ENCODE results near the gene EPHA7. TPM values are rescaled to one million over a fixed set of nuclear protein-coding genes. Genes with fewer than 3 reads are reported as not detected.

The EPHA7 gene
- total RNA-seq, 1 donor from 2014 or later: not detected

- Mint-ChIP-seq H3K36me3 (ENCODE audit: low read depth) (no peaks in the 10 kb centered on the region), H3K27ac (no peak overlapping the region), H3K4me1 (no peaks in the 10 kb centered on the region), H3K4me3 (no peak overlapping the region), H3K27me3 (no peaks in the 10 kb centered on the region), H3K9me3 (no peaks in the 10 kb centered on the region)
- no peak for DNase-seq
- intact Hi-C loops (cut with micrococcal nuclease): no loop called here
Measured at GRCh38 chr6:93369586-93370134, 49.7 kb downstream of the EPHA7 start.

- H3K4me3 Mint-ChIP-seq: no peak overlapping the region
- H3K27ac Mint-ChIP-seq: no peak overlapping the region
- no peaks in the 10 kb centered on the region for H3K9me3 Mint-ChIP-seq
- no peaks in the 10 kb centered on the region for H3K4me1 Mint-ChIP-seq
- H3K36me3 Mint-ChIP-seq (ENCODE audit: low read depth): no peaks in the 10 kb centered on the region
- H3K27me3 Mint-ChIP-seq: no peaks in the 10 kb centered on the region
- no peak for DNase-seq
- intact Hi-C loops (cut with micrococcal nuclease): no loop called here
Measured at GRCh38 chr6:93366506-93366905, 52.9 kb downstream of the EPHA7 start.

DNA sequence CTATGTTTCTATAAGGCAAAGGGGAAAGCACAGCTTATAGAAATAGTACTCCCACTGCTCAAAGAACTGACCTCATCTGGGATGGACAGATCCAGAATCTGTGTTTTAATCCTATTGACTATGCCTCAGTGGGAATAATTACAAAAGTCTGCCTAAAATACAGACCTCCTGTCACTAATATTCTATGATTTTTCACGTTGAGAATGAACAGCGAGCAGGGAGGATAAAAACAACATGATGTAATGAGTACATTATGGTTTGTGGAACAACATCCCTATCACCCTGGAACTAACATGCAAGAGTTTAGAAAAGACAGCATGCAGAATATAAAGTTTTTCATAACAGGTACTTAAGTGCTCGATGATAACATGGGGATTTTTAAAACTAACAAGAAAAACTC lies 53.9 kb downstream of the EPHA7 start:
- Mint-ChIP-seq H3K4me3 (no peak overlapping the region), H3K9me3 (no peaks in the 10 kb centered on the region), H3K36me3 (ENCODE audit: low read depth) (no peaks in the 10 kb centered on the region), H3K4me1 (no peaks in the 10 kb centered on the region), H3K27me3 (no peaks in the 10 kb centered on the region), H3K27ac (no peak overlapping the region)
- no peak for DNase-seq
- intact Hi-C loops (cut with micrococcal nuclease): no loop called here

DNA sequence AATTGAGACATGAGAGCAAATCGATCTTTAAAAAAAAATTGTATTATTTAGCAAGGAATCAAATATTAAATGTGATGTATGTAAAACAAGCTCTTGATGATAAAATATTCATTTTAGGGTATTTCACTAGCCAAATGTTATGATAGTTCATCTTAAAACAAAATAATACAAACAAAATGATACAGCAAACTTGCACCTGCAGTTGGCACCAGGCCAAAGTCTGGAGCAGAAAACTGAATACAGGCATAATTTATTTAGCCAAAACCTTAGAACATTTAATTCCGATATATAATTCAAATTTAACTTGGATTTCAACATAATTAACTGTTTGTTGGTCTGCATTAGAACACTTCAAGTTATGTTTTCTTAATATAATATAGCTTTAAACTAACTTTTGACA lies 60.9 kb downstream of the EPHA7 start:
- no peaks in the 10 kb centered on the region for H3K4me1 Mint-ChIP-seq
- DNase-seq: no peak
- no peak overlapping the region for H3K27ac Mint-ChIP-seq
- H3K4me3 Mint-ChIP-seq: no peak overlapping the region
- H3K36me3 Mint-ChIP-seq (ENCODE audit: low read depth): no peaks in the 10 kb centered on the region
- H3K9me3 Mint-ChIP-seq: no peaks in the 10 kb centered on the region
- H3K27me3 Mint-ChIP-seq: no peaks in the 10 kb centered on the region
- intact Hi-C loops (cut with micrococcal nuclease): no loop called here

DNA sequence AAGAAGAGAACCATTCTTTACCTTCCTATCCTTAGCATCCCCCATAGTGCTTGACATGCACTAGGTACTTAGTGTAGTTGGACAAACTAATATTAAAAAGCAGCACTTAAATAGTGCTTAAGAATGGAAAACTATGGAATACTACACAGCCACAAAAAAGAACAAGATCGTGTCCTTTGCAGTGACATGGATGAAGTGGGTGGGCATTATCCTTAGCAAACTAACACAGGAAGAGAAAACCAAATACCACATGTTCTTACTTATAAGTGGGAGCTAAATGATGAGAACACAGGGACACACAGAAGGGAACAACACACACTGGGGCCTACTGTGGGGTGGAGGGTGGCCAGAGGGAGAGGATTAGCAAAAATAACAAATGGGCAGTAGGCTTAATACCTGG lies 66.8 kb downstream of the EPHA7 start:
- H3K4me3 Mint-ChIP-seq: no peak overlapping the region
- H3K4me1 Mint-ChIP-seq: no peaks in the 10 kb centered on the region
- no peak for DNase-seq
- no peak overlapping the region for H3K27ac Mint-ChIP-seq
- H3K9me3 Mint-ChIP-seq: no peaks in the 10 kb centered on the region
- intact Hi-C loops (cut with micrococcal nuclease): no loop called here
- no peaks in the 10 kb centered on the region for H3K36me3 Mint-ChIP-seq (ENCODE audit: low read depth)
- no peaks in the 10 kb centered on the region for H3K27me3 Mint-ChIP-seq

GRCh38 chr6:93351222-93351621 lies 68.1 kb downstream of the EPHA7 start:
- H3K4me3 Mint-ChIP-seq: no peak overlapping the region
- H3K9me3 Mint-ChIP-seq: no peaks in the 10 kb centered on the region
- intact Hi-C loops (cut with micrococcal nuclease): no loop called here
- DNase-seq: no peak
- H3K27me3 Mint-ChIP-seq: no peaks in the 10 kb centered on the region
- H3K27ac Mint-ChIP-seq: no peak overlapping the region
- H3K36me3 Mint-ChIP-seq (ENCODE audit: low read depth): no peaks in the 10 kb centered on the region
- H3K4me1 Mint-ChIP-seq: no peaks in the 10 kb centered on the region

DNA sequence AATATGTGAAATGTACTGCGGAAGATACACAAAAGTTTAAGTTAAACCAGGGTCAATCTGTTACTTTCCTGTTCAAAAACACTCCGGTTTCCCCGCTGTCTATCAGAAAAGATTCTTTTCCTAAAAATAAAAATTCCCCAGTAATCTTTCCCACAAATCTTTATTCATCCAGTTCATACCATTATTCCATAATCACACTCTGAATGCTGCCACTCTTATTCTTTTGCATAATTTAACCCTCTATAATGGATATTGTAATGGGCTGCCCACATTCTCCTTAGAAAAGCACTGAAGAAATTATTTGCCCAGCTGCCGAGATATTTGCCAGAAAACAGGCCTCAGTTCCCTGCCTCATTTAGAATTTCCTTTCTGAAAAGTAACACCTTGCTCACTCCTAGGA lies 68.6 kb downstream of the EPHA7 start:
- DNase-seq: no peak
- no peaks in the 10 kb centered on the region for H3K27me3 Mint-ChIP-seq
- no peaks in the 10 kb centered on the region for H3K36me3 Mint-ChIP-seq (ENCODE audit: low read depth)
- H3K4me1 Mint-ChIP-seq: no peaks in the 10 kb centered on the region
- H3K9me3 Mint-ChIP-seq: no peaks in the 10 kb centered on the region
- no peak overlapping the region for H3K4me3 Mint-ChIP-seq
- no peak overlapping the region for H3K27ac Mint-ChIP-seq
- intact Hi-C loops (cut with micrococcal nuclease): no loop called here

DNA sequence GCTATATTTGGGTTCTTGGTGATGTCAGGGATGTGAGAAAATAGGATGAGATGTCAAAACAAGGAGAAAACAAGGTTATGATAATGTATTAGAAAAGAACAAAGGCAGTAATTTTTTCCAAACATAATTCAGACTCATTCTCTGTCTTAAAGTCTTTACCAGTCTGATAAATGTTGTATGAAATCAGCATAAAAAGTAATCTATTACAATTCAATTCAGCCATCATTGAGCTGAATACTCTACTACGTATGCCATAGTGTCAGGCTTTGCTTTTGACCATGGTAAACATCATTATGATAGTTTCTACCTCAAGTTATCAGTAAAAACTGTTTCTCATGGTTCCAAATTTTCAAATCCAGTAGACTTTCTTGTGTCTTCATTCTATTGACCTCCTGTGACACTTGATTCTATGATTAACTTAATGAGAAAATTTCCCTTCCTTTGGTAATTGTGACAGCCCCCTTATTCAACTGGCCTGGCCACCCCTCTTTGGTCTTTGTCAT lies 75.0 kb downstream of the EPHA7 start:
- no peaks in the 10 kb centered on the region for H3K27me3 Mint-ChIP-seq
- H3K4me3 Mint-ChIP-seq: no peak overlapping the region
- H3K27ac Mint-ChIP-seq: no peak overlapping the region
- no peak for DNase-seq
- no peaks in the 10 kb centered on the region for H3K36me3 Mint-ChIP-seq (ENCODE audit: low read depth)
- intact Hi-C loops (cut with micrococcal nuclease): no loop called here
- no peaks in the 10 kb centered on the region for H3K4me1 Mint-ChIP-seq
- H3K9me3 Mint-ChIP-seq: no peaks in the 10 kb centered on the region

- intact Hi-C loops (cut with micrococcal nuclease): no loop called here
- no peak for DNase-seq
- H3K36me3 Mint-ChIP-seq (ENCODE audit: low read depth): no peaks in the 10 kb centered on the region
- H3K27ac Mint-ChIP-seq: no peak overlapping the region
- no peaks in the 10 kb centered on the region for H3K4me1 Mint-ChIP-seq
- H3K9me3 Mint-ChIP-seq: no peaks in the 10 kb centered on the region
- H3K27me3 Mint-ChIP-seq: no peaks in the 10 kb centered on the region
- no peak overlapping the region for H3K4me3 Mint-ChIP-seq
Measured at GRCh38 chr6:93343476-93343875, 75.9 kb downstream of the EPHA7 start.

DNA sequence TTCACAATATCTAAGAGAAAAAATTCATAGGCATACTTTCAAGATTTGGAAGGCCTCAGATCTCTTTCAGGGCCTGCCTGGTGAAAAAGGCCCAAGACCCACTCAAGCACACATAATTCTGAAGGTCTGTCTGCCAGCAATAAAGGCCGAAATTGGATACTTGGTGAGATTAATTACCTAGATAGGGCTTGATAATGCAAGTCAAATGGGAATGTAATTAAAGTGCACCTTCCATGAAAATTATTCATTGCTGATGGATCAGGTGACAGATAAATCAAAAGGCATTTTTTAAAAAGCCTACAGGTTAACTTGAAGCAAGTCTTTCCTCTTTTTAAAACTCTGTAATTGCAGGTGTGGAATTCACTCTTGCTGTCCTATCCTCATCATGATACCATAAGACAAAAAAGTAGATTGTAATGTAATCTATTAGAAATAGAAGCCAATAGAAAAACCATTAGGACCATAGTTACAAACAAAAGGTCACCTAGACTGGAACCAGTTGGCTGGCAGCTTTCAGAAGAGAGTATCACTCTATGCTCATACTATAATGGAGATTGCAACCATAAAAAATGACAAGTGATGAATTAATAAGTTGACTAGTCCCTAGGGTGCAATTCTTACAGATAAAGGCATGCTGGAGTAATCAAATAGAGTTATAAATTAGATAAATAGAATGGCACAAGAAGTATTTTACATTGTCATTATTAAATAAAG lies 77.3 kb downstream of the EPHA7 start:
- H3K27ac Mint-ChIP-seq: no peak overlapping the region
- no peaks in the 10 kb centered on the region for H3K27me3 Mint-ChIP-seq
- no peaks in the 10 kb centered on the region for H3K4me1 Mint-ChIP-seq
- DNase-seq: no peak
- intact Hi-C loops (cut with micrococcal nuclease): no loop called here
- no peak overlapping the region for H3K4me3 Mint-ChIP-seq
- no peaks in the 10 kb centered on the region for H3K36me3 Mint-ChIP-seq (ENCODE audit: low read depth)
- H3K9me3 Mint-ChIP-seq: no peaks in the 10 kb centered on the region

DNA sequence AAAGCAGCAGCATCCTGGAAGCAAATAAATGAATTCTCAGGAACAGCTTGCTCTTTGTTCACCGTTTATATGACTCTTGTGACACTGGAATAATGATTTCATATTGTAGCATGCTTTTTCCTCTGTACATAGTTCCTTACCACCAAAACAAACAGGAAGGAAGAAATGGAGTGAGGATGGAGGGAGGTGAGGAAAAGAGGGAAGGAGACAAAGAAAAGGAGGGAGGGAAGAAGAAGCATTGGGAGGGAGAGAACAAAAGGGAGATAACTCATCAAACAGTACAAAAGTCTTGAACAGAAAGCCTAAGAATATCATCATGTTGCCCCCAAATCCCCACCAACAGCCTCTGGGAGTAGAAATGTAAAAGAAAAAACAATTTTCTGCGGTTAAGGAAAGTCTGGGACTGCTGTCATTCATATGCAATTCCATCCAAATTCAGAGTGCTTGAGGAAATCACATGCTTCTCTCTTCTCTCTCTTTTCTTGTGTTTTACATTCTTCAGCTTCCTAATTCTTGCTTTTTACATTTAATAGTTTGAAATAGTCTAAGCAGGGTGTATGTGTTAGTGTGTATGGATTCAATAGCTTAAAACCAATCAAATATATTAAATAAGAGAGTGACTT lies 81.5 kb downstream of the EPHA7 start:
- no peak for DNase-seq
- intact Hi-C loops (cut with micrococcal nuclease): no loop called here
- H3K9me3 Mint-ChIP-seq: no peaks in the 10 kb centered on the region
- H3K27ac Mint-ChIP-seq: no peak overlapping the region
- no peaks in the 10 kb centered on the region for H3K27me3 Mint-ChIP-seq
- H3K4me1 Mint-ChIP-seq: no peaks in the 10 kb centered on the region
- no peaks in the 10 kb centered on the region for H3K36me3 Mint-ChIP-seq (ENCODE audit: low read depth)
- no peak overlapping the region for H3K4me3 Mint-ChIP-seq

DNA sequence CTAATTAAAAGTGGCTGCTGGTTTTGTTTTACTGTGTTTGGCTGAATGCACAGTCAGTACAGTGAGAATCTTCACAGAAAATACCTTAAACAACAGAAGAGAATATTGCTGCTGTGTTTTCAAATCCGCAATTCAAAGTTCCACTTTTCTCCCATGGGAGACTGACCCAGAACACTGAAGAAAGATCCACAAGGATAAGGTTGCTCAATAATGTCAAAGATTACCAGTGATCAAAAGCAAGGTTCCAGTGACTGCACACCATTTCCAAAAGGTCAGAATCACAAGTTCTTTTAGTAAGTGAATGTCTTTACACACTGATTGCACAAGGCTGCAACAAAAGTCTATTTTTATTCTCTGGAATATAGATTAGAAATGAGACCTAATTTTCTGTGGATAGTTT lies 82.3 kb downstream of the EPHA7 start:
- DNase-seq: no peak
- Mint-ChIP-seq H3K27me3 (no peaks in the 10 kb centered on the region), H3K36me3 (ENCODE audit: low read depth) (no peaks in the 10 kb centered on the region), H3K4me3 (no peak overlapping the region), H3K9me3 (no peaks in the 10 kb centered on the region), H3K27ac (no peak overlapping the region), H3K4me1 (no peaks in the 10 kb centered on the region)
- intact Hi-C loops (cut with micrococcal nuclease): no loop called here

GRCh38 chr6:93329301-93330000 lies 89.9 kb downstream of the EPHA7 start:
- Mint-ChIP-seq H3K4me1 (no peaks in the 10 kb centered on the region), H3K27ac (no peak overlapping the region), H3K4me3 (no peak overlapping the region), H3K27me3 (no peaks in the 10 kb centered on the region), H3K9me3 (no peaks in the 10 kb centered on the region), H3K36me3 (ENCODE audit: low read depth) (no peaks in the 10 kb centered on the region)
- DNase-seq: no peak
- intact Hi-C loops (cut with micrococcal nuclease): no loop called here

DNA sequence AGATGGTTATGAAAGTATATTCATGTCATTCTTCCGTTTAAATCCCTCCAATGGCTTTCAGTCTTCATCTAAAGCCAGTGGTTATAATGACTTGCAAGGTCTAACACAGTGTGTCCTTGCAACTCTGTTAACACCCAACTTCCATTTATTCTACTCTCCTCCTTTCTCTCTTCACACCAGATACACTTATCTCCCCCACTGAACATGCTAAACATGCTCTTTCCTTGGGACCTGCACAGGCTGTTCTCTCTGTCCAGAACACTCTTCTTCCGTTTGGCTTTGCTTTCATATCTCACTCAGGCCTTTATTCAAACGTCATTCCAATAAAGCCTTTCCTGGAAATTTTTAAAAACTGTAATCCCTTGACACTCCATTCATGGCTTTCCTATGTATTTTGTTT lies 91.5 kb downstream of the EPHA7 start:
- H3K36me3 Mint-ChIP-seq (ENCODE audit: low read depth): no peaks in the 10 kb centered on the region
- H3K9me3 Mint-ChIP-seq: no peaks in the 10 kb centered on the region
- no peaks in the 10 kb centered on the region for H3K27me3 Mint-ChIP-seq
- intact Hi-C loops (cut with micrococcal nuclease): no loop called here
- no peak for DNase-seq
- H3K27ac Mint-ChIP-seq: no peak overlapping the region
- H3K4me1 Mint-ChIP-seq: no peaks in the 10 kb centered on the region
- H3K4me3 Mint-ChIP-seq: no peak overlapping the region

Measured in activated CD4-positive, alpha-beta T cell treated with anti-CD3 and anti-CD28 coated beads, Interleukin-2, amount 10 ng/mL, durations not matched to agents 24 days and 14 days (primary cell).